Omental fat pad (tissue), 4 donors: ENCODE measurements around the gene EPHB2. TPM values are rescaled to one million over a fixed set of nuclear protein-coding genes. Genes with fewer than 3 reads are reported as not detected.
"Not testable (repeated sequence)": the region's sequence is repeated elsewhere in the genome, so short reads cannot be mapped to it uniquely, and the experiment has no call there.

ENCODE experiments used
- ATAC-seq: fragments of 150-250 bp; one replicate; pipeline ENCODE4 v1.9.1; 2016; ENCODE audit warnings: mild to moderate bottlenecking, moderate library complexity; ENCODE audit not compliant: low FRiP score
- DNase-seq: peaks from one replicate; pipeline ENCODE4 v3.0.0-alpha.2; 2019; ENCODE audit warnings: low spot score
- total RNA-seq, 4 donors: library from RNA; depleted of rRNA; stranded (reverse); fragments of >200 nt; gene quantifications; one replicate each; pipeline ENCODE4 v1.1.0, GENCODE V29; 2016
- TF ChIP-seq, protein P1 (sequence below), 3 donors: fragments of 450-650 bp; IDR thresholded peaks; one replicate each; pipeline ENCODE4 v1.5.1; 2016 to 2017; ENCODE audit warnings: antibody characterized with exemption in 3 of 3, mild to moderate bottlenecking in 3 of 3, moderate library complexity in 2 of 3

The EPHB2 gene
- total RNA-seq, 4 donors from 2014 or later: 3.5 to 5.5 (median 4.7) TPM

DNA sequence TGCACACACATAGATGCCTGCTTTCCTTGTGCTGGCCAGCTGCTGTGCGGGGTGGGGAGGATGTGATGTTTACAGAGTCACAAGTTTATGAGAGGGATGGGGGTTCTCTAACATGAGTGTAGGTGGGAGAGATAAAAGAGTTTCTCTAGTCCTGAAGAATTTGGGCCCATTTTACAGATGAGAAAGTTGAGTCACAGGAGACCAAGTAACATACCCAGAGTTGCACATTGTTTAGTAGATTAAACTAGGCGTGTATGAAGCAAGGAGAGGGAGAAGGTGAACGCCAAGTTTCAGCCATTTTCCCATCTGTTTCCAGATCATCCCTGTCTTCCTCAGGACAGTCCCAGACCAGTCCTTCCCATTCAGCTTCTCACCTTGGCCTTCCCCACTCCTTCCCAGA is 126.7 kb downstream of the EPHB2 start:
- no peak for DNase-seq
- no peak for ATAC-seq
- TF ChIP-seq, protein P1, sequence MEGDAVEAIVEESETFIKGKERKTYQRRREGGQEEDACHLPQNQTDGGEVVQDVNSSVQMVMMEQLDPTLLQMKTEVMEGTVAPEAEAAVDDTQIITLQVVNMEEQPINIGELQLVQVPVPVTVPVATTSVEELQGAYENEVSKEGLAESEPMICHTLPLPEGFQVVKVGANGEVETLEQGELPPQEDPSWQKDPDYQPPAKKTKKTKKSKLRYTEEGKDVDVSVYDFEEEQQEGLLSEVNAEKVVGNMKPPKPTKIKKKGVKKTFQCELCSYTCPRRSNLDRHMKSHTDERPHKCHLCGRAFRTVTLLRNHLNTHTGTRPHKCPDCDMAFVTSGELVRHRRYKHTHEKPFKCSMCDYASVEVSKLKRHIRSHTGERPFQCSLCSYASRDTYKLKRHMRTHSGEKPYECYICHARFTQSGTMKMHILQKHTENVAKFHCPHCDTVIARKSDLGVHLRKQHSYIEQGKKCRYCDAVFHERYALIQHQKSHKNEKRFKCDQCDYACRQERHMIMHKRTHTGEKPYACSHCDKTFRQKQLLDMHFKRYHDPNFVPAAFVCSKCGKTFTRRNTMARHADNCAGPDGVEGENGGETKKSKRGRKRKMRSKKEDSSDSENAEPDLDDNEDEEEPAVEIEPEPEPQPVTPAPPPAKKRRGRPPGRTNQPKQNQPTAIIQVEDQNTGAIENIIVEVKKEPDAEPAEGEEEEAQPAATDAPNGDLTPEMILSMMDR (IDR thresholded peaks at IDR 0.05): no peak

DNA sequence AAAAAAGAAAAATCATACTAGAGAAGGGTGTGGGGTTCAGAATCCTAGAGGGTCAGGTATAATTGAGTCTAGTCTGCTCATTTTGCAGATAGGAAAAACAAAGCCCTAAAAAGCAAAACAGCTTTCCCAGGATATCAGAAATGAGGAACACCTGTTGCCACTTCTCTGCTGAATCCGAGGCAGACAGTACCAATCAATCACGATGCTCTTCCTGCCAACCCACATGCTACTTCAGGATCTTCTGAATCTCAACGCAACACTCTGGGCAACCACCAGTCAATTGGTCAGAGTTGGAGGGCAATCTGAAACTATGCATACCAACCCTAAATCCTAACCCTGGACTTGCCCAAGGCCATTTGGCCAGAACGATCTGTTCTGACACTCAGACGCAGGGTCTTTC is 128.3 kb downstream of the EPHB2 start:
- TF ChIP-seq, protein P1 (IDR thresholded peaks at IDR 0.05): no peak
- DNase-seq: no peak
- ATAC-seq: no peak

- TF ChIP-seq, protein P1 (IDR thresholded peaks at IDR 0.05): no peak
- ATAC-seq (no peak), DNase-seq (no peak)
These were observed 129.2 kb downstream of the EPHB2 start for GRCh38 chr1:22839806-22840205.

- TF ChIP-seq, protein P1 (IDR thresholded peaks at IDR 0.05): no peak
- DNase-seq (no peak), ATAC-seq (no peak)
These were observed 130.5 kb downstream of the EPHB2 start for GRCh38 chr1:22841142-22841541.

DNA sequence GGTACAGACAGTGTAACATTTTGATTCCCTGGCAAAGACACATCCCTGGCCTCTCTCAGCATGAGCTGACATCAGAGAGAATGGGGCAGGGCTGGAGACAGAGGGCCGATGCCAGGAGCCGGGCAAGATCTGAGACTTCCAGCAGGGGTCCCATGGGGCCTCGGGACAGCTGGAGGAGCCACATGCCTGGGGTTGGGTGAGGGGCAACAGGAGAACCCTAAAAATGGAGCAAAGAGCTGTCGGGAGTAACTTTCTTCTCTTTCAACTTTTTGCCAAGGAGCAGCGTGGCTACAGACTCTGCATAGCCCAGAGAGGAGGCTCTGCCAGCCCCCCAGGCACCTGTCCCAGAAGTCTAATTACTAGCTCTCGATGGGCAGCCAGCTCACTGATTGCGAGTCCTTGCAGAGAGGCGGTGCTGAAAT is 131.2 kb downstream of the EPHB2 start:
- TF ChIP-seq, protein P1 (IDR thresholded peaks at IDR 0.05): no peak
- DNase-seq: no peak
- ATAC-seq: peak; percentile 24

GRCh38 chr1:22843441-22844183 is 133.0 kb downstream of the EPHB2 start:
- not testable (repeated sequence) for DNase-seq, ATAC-seq

GRCh38 chr1:22844621-22845020 is 134.0 kb downstream of the EPHB2 start:
- TF ChIP-seq, protein P1 (IDR thresholded peaks at IDR 0.05): no peak
- DNase-seq (no peak), ATAC-seq (no peak)
